ENCODE measurements around the gene KRT5. TPM values are rescaled to one million over a fixed set of nuclear protein-coding genes. Genes with fewer than 3 reads are reported as not detected.

Gene KRT5
- total RNA-seq, 4 donors from 2014 or later, result 0.33 to 1.3 (median 0.88) TPM; not detected in 1

- TF ChIP-seq, protein P1, sequence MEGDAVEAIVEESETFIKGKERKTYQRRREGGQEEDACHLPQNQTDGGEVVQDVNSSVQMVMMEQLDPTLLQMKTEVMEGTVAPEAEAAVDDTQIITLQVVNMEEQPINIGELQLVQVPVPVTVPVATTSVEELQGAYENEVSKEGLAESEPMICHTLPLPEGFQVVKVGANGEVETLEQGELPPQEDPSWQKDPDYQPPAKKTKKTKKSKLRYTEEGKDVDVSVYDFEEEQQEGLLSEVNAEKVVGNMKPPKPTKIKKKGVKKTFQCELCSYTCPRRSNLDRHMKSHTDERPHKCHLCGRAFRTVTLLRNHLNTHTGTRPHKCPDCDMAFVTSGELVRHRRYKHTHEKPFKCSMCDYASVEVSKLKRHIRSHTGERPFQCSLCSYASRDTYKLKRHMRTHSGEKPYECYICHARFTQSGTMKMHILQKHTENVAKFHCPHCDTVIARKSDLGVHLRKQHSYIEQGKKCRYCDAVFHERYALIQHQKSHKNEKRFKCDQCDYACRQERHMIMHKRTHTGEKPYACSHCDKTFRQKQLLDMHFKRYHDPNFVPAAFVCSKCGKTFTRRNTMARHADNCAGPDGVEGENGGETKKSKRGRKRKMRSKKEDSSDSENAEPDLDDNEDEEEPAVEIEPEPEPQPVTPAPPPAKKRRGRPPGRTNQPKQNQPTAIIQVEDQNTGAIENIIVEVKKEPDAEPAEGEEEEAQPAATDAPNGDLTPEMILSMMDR (IDR thresholded peaks at IDR 0.05; ENCODE audit: low read depth), result no peak
These were observed 31.5 kb downstream of the KRT5 start for GRCh38 chr12:52488736-52489135.

- TF ChIP-seq, protein P1 (IDR thresholded peaks at IDR 0.05; ENCODE audit: low read depth), result no peak
These were observed 33.0 kb downstream of the KRT5 start for GRCh38 chr12:52487211-52487610.

- TF ChIP-seq, protein P1 (IDR thresholded peaks at IDR 0.05; ENCODE audit: low read depth), result no peak
These were observed 33.8 kb downstream of the KRT5 start for GRCh38 chr12:52486166-52487105.

GRCh38 chr12:52480073-52480472, 40.1 kb downstream of the KRT5 start:
- TF ChIP-seq, protein P1 (IDR thresholded peaks at IDR 0.05; ENCODE audit: low read depth), result no peak

GRCh38 chr12:52477651-52478050, 42.5 kb downstream of the KRT5 start:
- TF ChIP-seq, protein P1 (IDR thresholded peaks at IDR 0.05; ENCODE audit: low read depth), result no peak

DNA sequence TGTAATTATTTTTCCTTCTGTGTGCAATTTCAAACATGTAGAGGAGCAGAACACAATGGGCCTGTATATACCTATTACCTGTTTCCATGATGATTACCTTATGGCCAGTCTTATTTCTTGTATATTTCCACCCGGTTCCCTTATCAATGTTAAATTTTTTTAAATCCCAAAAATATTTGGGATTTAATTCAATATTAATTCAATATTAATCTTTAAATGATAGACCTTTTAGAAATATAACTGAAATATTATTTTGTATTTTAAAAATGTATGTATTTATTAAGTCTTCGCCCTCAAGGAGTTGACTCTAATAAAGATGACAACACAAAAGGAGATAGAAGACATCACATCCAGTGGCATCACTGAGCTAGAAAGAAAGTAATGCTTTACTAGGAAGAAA, 46.0 kb downstream of the KRT5 start:
- TF ChIP-seq, protein P1 (IDR thresholded peaks at IDR 0.05; ENCODE audit: low read depth), result no peak

- TF ChIP-seq, protein P1 (IDR thresholded peaks at IDR 0.05; ENCODE audit: low read depth), result no peak
These were observed 46.4 kb downstream of the KRT5 start, which contains the start of gene KRT6C for GRCh38 chr12:52473768-52474167. TSS of gene KRT6C (minus strand) at chr12:52473805. CDS start at chr12:52473737, 68 bp downstream.

Measured in subcutaneous adipose tissue (tissue), 4 donors.